Measurements from ENCODE around the gene CRB1.

Gene CRB1

DNA sequence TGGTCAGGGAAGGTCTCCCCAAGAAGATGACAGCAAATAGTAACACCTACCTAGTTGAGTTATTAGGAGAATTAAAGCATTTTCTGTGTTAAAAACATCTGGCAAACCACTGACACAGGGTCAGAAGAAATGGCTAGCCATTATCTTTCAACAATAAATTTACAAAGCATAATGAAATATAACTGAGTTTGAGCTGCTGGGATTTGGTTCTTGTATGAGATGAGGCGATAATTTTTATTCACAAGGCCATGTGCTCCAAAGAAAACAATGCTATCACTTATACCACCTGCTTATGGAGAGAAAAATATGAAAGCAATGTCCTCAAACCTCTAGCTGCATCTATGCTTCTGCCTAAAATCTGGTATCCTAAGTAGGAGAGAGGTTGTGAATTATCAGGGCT lies 202.3 kb downstream of the CRB1 start:
- Histone ChIP-seq H4K91ac (ENCODE audit: low read depth, low read length) (no peak overlapping the region), H4K8ac (ENCODE audit: low read depth, low read length) (no peak overlapping the region), H3K23ac (ENCODE audit: low read length) (no peak overlapping the region), H3K4ac (ENCODE audit: low read depth, low read length) (no peak overlapping the region), H3K79me1 (ENCODE audit: low read length) (no peaks in the 10 kb centered on the region), H3K79me2 (ENCODE audit: control insufficient read depth, insufficient read depth, low read length, poor library complexity) (no peaks in the 10 kb centered on the region), H3K27me3 (ENCODE audit: insufficient read depth, low read length) (no peaks in the 10 kb centered on the region), H3K9me3 (ENCODE audit: insufficient read depth, low read depth, low read length) (no peaks in the 10 kb centered on the region), H2AFZ (ENCODE audit: insufficient read depth, low read length, poor library complexity) (no peak overlapping the region), H2BK12ac (ENCODE audit: low read length) (no peak overlapping the region), H3K4me3 (ENCODE audit: low read depth, low read length) (no peak overlapping the region), H4K12ac (ENCODE audit: low read depth, low read length) (no peak overlapping the region), H3K4me1 (ENCODE audit: control insufficient read depth in 1 of 2, insufficient read depth in 2 of 2, low read length in 2 of 2) (no peaks in the 10 kb centered on the region), H3K18ac (ENCODE audit: low read length) (no peak overlapping the region), H3K9ac (ENCODE audit: low read length) (no peak overlapping the region), H2BK120ac (ENCODE audit: insufficient read depth, low read length, poor library complexity) (no peak overlapping the region), H3K4me2 (ENCODE audit: low read length) (no peak overlapping the region), H2BK5ac (ENCODE audit: low read depth, low read length, poor library complexity) (no peak overlapping the region), H3K36me3 (ENCODE audit: control insufficient read depth in 1 of 2, insufficient read depth in 2 of 2, low read length in 2 of 2) (no peaks in the 10 kb centered on the region), H3K14ac (ENCODE audit: low read length) (no peak overlapping the region), H2AK5ac (ENCODE audit: low read length) (no peak overlapping the region), H3K27ac (ENCODE audit: low read depth, low read length) (no peak overlapping the region)
- DNase-seq, result no peak
- no CpG with 5 or more reads among the region's 1 CpG for WGBS (ENCODE audit: extremely low coverage, insufficient coverage, insufficient read length)

GRCh38 chr1:197471248-197471985 lies 203.4 kb downstream of the CRB1 start:
- Histone ChIP-seq H3K4me2 (ENCODE audit: low read length) (no peak overlapping the region), H3K27ac (ENCODE audit: low read depth, low read length) (no peak overlapping the region), H4K12ac (ENCODE audit: low read depth, low read length) (no peak overlapping the region), H4K8ac (ENCODE audit: low read depth, low read length) (no peak overlapping the region), H3K14ac (ENCODE audit: low read length) (no peak overlapping the region), H3K79me2 (ENCODE audit: control insufficient read depth, insufficient read depth, low read length, poor library complexity) (no peaks in the 10 kb centered on the region), H3K4me1 (ENCODE audit: control insufficient read depth in 1 of 2, insufficient read depth in 2 of 2, low read length in 2 of 2) (no peaks in the 10 kb centered on the region), H2AFZ (ENCODE audit: insufficient read depth, low read length, poor library complexity) (no peak overlapping the region), H3K4me3 (ENCODE audit: low read depth, low read length) (no peak overlapping the region), H3K9me3 (ENCODE audit: insufficient read depth, low read depth, low read length) (no peaks in the 10 kb centered on the region), H3K9ac (ENCODE audit: low read length) (no peak overlapping the region), H4K91ac (ENCODE audit: low read depth, low read length) (no peak overlapping the region), H3K23ac (ENCODE audit: low read length) (no peak overlapping the region), H2BK12ac (ENCODE audit: low read length) (no peak overlapping the region), H3K79me1 (ENCODE audit: low read length) (no peaks in the 10 kb centered on the region), H2AK5ac (ENCODE audit: low read length) (no peak overlapping the region), H2BK120ac (ENCODE audit: insufficient read depth, low read length, poor library complexity) (no peak overlapping the region), H3K4ac (ENCODE audit: low read depth, low read length) (no peak overlapping the region), H3K18ac (ENCODE audit: low read length) (no peak overlapping the region), H3K36me3 (ENCODE audit: control insufficient read depth in 1 of 2, insufficient read depth in 2 of 2, low read length in 2 of 2) (no peaks in the 10 kb centered on the region), H2BK5ac (ENCODE audit: low read depth, low read length, poor library complexity) (no peak overlapping the region), H3K27me3 (ENCODE audit: insufficient read depth, low read length) (no peaks in the 10 kb centered on the region)
- WGBS (ENCODE audit: extremely low coverage, insufficient coverage, insufficient read length), result no CpG with 5 or more reads among the region's 9 CpGs
- DNase-seq, result no peak

DNA sequence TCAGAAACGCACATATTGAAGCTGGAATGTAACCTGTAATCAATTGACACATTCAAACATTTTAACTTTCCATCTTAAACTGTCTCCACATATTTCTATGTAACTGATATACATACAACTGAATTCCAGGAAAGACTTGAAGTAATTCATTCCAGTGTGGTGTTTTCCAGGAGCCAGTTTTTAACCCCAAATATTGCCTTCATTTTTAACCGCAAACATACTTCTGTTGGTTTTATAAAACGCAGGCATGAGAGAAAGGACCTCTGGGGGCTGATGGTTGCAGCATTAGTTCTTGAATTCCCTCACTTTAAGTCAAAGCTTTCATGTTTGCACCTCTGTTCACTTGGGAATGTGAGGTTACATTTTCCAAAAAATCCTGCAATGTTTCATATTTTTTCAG lies 204.1 kb downstream of the CRB1 start:
- H3K79me2 ChIP-seq (ENCODE audit: control insufficient read depth, insufficient read depth, low read length, poor library complexity), result no peaks in the 10 kb centered on the region
- no peak overlapping the region for H3K23ac ChIP-seq (ENCODE audit: low read length)
- no peak overlapping the region for H3K18ac ChIP-seq (ENCODE audit: low read length)
- H2AFZ ChIP-seq (ENCODE audit: insufficient read depth, low read length, poor library complexity), result no peak overlapping the region
- H3K36me3 ChIP-seq (ENCODE audit: control insufficient read depth in 1 of 2, insufficient read depth in 2 of 2, low read length in 2 of 2), result no peaks in the 10 kb centered on the region
- H2BK12ac ChIP-seq (ENCODE audit: low read length), result no peak overlapping the region
- H4K12ac ChIP-seq (ENCODE audit: low read depth, low read length), result no peak overlapping the region
- WGBS (ENCODE audit: extremely low coverage, insufficient coverage, insufficient read length), result no CpG with 5 or more reads among the region's 3 CpGs
- H3K4me3 ChIP-seq (ENCODE audit: low read depth, low read length), result no peak overlapping the region
- no peaks in the 10 kb centered on the region for H3K27me3 ChIP-seq (ENCODE audit: insufficient read depth, low read length)
- no peaks in the 10 kb centered on the region for H3K9me3 ChIP-seq (ENCODE audit: insufficient read depth, low read depth, low read length)
- no peak overlapping the region for H4K91ac ChIP-seq (ENCODE audit: low read depth, low read length)
- H3K4ac ChIP-seq (ENCODE audit: low read depth, low read length), result no peak overlapping the region
- no peak overlapping the region for H3K4me2 ChIP-seq (ENCODE audit: low read length)
- no peak overlapping the region for H3K27ac ChIP-seq (ENCODE audit: low read depth, low read length)
- H3K4me1 ChIP-seq (ENCODE audit: control insufficient read depth in 1 of 2, insufficient read depth in 2 of 2, low read length in 2 of 2), result no peaks in the 10 kb centered on the region
- H2BK120ac ChIP-seq (ENCODE audit: insufficient read depth, low read length, poor library complexity), result no peak overlapping the region
- no peak overlapping the region for H4K8ac ChIP-seq (ENCODE audit: low read depth, low read length)
- no peaks in the 10 kb centered on the region for H3K79me1 ChIP-seq (ENCODE audit: low read length)
- H3K9ac ChIP-seq (ENCODE audit: low read length), result no peak overlapping the region
- DNase-seq, result no peak
- H2BK5ac ChIP-seq (ENCODE audit: low read depth, low read length, poor library complexity), result no peak overlapping the region
- no peak overlapping the region for H2AK5ac ChIP-seq (ENCODE audit: low read length)
- no peak overlapping the region for H3K14ac ChIP-seq (ENCODE audit: low read length)

DNA sequence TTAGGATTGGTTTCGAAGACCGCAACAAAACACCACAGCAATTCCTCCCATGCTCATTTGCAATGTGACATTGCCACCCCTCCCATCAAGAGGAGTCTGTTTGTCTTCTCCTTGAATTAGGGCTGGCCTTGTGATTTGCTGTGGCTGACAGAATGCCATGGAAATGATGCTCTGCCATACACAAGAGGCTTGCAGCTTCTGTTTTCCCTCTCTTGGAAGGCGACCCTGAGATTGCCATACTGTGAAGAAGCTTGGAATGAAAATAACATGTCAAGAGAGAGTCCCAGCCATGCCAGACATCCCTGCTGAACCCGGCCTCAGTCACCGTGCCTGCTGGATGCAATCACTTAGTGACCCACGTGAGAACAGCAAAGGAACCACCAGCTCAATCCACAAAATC lies 212.4 kb downstream of the CRB1 start:
- Histone ChIP-seq H3K4me1 (ENCODE audit: control insufficient read depth in 1 of 2, insufficient read depth in 2 of 2, low read length in 2 of 2) (peaks cover 2% of the 10 kb centered on the region in 2 experiments), H4K12ac (ENCODE audit: low read depth, low read length) (no peak overlapping the region), H3K18ac (ENCODE audit: low read length) (no peak overlapping the region), H3K4me2 (ENCODE audit: low read length) (no peak overlapping the region), H3K9ac (ENCODE audit: low read length) (no peak overlapping the region), H3K27ac (ENCODE audit: low read depth, low read length) (no peak overlapping the region), H3K27me3 (ENCODE audit: insufficient read depth, low read length) (no peaks in the 10 kb centered on the region), H2BK12ac (ENCODE audit: low read length) (no peak overlapping the region), H2BK5ac (ENCODE audit: low read depth, low read length, poor library complexity) (no peak overlapping the region), H2AK5ac (ENCODE audit: low read length) (no peak overlapping the region), H4K8ac (ENCODE audit: low read depth, low read length) (no peak overlapping the region), H3K14ac (ENCODE audit: low read length) (no peak overlapping the region), H2AFZ (ENCODE audit: insufficient read depth, low read length, poor library complexity) (no peak overlapping the region), H3K79me1 (ENCODE audit: low read length) (no peaks in the 10 kb centered on the region), H4K91ac (ENCODE audit: low read depth, low read length) (no peak overlapping the region), H3K79me2 (ENCODE audit: control insufficient read depth, insufficient read depth, low read length, poor library complexity) (no peaks in the 10 kb centered on the region), H3K4ac (ENCODE audit: low read depth, low read length) (no peak overlapping the region), H3K4me3 (ENCODE audit: low read depth, low read length) (no peak overlapping the region), H3K36me3 (ENCODE audit: control insufficient read depth in 1 of 2, insufficient read depth in 2 of 2, low read length in 2 of 2) (no peaks in the 10 kb centered on the region), H3K23ac (ENCODE audit: low read length) (no peak overlapping the region), H2BK120ac (ENCODE audit: insufficient read depth, low read length, poor library complexity) (no peak overlapping the region), H3K9me3 (ENCODE audit: insufficient read depth, low read depth, low read length) (peaks cover 2% of the 10 kb centered on the region)
- DNase-seq, result no peak
- WGBS (ENCODE audit: extremely low coverage, insufficient coverage, insufficient read length), result no CpG with 5 or more reads among the region's 6 CpGs
